ENCODE data around the gene ZNF385B.

ZNF385B gene

DNA sequence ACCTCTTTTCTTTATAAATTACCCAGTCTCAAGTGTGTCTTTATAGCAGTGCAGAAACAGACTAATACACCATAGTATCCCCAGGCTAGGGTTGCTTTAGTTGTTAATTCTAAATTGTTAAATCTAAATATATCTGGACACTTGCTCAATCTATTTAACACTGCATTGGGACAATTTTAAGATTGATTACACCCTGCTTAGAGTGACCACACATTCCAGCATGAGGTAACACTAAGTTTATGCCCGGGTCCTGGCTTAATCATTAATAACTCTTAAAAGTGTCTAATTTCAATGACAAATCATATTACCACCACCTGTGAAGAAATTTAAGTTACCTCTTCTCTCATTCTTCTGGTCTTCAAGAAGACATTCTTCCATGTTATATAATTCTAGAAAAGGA is 131.4 kb downstream of the ZNF385B start:
- no peak for DNase-seq

DNA sequence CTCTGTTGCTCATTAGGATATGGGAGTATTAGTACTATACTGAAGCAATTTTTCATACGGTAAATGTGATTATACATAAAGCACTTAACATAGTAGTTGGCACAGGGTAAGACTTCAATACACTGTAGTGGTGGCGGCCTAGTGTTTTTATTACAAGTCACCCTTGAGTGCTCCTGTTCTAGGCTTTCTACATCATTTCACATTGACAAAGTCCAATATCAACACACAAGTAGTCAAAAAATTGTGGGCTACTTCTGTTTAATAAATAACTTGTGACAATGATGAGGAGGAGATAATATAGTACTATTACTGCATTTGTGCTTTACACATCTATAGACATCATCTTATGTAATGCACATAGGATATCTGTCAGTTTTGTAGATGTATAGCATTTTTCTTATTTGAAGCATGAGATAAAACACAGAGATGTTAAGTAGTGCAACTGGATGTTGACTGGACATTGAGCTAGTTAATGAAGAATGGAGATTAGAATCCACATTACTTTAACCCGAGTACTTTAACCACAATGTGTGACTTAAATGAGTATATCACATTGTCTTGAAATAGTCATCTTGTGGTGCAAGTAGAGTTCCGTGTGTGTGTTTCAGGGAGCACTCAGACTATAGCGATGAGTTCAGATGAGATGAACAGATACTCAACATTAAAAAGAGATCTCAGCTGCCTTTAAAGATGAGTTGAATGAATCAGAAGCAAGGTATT is 134.8 kb downstream of the ZNF385B start:
- DNase-seq, result no peak

DNA sequence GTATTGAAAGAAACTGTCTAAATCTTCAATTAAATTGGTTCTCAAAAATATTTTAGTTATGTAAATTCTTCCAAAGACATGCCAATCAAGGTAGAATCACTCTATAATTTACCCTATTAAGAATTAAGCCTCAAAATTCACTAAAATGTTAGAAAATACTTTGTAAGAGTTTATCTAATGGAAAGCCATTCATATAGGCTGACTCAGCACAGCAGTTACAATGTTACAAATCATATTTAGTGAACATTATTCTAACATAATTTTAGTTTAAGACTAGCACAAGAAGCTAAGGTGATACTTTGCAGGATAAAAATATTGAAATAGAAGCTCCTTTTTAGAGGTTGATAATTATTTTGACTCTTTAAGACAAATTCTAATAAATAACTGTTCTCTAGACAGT is 137.0 kb downstream of the ZNF385B start:
- DNase-seq, result no peak

DNA sequence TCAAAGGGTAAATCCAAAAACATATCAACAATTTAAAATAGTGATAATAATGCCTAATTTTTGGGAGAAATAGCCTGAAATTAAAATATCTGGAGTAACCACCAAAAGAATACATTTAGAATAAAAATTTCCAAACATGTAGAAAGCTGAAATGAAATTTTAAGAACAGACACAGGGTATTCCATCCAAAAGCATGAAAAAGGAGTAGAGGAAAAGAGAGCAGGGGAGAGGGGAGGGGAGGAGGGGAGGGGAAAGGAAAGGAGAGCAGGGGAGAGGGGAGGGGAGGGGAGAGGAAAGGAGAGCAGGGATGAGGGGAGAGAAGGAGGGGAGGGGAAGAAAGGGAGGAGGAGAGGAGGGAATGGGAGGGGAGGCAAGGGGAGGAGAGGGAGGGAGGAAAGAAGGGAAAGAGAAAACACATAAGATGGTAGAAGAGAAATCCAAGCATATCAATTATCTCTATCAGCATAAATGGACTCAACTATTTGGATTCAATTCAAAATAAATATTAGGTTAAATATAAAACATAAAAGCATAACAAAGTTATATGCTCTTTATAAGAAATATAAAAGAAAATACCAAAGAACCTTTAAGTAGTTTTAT is 141.1 kb downstream of the ZNF385B start:
- no peak for DNase-seq

DNA sequence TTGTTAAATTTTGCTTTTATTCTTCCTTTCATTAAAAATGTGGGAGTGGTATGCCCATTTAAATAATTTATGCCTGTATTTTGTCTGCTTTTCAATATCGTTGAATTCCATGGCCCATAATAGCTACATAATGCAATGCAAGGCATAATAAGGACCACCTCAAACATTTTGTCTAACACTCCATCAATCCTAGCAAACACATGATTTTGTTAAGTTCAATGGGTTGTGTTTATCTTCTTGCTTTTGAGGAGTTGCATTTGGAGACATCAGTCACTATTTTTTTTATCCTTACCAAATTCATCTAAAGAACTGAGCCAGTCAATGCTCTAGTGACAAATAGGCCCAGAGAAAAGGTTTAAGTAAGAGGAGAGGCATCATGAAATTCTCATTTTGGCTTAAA is 145.5 kb downstream of the ZNF385B start:
- no peak for DNase-seq

DNA sequence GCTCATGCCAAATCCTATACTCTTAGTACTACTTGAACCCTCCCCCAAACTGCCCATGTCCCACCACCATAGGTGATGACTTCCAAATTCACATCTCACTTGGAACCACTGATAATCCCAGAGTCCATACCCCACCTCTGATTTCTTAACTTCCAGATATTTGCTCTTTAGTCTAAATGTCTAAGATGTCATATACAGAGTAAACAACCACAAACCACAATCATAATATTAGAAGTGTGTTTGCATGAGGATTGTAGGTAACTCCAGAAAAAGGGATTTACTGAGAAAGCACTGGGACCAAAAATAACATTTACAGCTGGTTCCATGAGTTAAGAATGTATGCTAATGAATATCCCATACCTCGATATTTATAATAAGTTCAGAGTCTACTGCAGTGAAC is 146.2 kb downstream of the ZNF385B start:
- no peak for DNase-seq

DNA sequence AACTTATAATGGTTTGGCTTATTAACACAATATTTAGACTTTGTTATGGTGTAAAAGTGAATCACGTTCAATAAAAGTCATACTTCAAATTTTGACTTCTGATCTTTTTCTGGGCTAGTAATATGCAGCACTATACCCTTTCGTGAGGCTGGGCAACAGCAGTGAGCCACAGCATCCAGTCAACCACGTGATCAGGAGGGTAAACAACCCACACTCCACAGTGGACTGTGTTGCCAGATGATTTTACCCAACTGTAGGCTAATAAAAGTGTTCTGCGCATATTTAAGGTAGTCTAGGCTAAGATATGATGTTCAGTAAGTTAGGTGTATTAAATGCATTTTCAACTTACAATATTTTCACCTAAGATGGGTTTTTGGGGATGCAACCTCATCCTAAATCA is 148.6 kb downstream of the ZNF385B start:
- DNase-seq, result no peak

DNA sequence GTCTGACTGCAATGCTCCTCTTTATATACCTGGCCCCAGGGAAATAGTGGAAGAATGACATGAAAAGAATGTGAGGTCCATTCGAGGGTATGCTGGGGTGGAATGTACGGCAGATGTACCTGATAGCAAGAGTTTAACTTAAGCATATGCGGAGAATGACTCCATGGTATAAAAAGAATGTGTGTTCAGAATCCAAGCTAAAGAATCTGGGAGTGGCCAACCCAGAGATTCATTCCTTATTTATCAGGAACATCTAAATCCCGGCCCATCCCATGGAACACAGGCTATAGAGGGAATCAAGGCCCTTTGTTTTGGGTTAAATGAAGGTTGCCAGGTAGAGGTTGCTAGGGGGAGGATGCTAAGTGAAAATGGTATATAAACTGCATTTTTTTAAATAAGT is 150.0 kb downstream of the ZNF385B start:
- no peak for DNase-seq

DNA sequence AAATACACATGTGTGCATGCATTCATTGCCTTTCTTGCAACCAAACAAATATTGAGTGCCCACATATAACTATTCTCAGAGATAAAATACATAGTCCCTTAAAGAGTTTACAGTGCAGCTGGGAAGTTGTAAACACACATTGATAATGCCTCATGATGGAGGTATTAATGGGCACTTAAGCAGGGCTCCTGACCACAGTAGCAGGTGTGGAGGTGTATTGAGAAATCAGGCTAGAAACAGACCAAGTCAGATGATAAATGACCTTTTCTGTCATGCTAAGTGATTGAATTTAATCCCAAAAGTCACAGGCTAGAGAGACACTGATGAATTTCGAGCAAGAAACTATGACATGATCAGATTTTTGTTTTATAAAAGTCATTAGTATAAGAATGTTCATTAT is 157.7 kb downstream of the ZNF385B start:
- DNase-seq, result no peak

DNA sequence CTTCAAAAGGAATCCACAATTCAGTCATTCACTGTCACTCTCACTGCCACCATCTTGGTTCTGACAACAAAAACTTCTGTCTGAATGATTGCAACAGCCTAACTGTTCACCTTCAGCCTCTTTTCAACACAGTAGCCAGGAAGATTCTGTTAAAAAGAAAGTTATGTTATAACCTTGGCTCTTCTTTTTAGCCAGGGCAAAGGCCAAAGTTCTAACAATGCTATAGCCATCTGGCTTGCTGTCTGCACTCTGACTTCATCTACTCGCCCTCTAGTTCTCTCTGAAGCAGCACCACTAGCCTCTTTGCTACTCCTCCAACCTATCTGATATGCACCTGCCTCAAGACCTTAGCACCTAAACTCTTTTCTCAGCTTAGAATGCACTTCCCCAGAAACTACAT is 158.5 kb downstream of the ZNF385B start:
- no peak for DNase-seq

DNA sequence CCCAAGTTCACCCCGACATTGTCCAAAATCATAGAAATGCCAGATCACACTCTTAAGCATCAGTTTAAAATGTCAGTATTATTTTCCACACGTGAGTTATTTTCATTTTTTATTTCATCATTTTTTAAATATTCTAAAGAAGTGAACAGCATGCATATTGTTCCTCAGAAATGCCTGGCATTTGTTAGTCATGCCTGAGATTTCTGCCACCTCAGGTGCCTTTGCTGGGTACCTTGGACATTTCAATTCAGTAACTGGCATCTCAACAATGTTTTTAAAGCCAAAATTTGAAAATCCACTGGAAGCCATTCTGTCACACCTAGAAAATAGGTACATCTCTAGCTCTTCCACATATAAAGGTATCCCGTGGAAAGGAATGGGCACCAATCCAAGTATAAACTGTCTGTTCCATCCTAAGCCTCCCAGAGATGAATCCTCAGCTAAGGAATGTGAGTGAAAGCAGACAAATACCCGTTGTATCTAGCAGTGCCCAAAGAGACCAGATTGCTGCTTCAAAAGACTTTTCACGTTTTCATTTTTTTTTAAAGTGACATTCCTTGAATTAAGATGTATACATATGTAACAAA is 159.8 kb downstream of the ZNF385B start:
- no peak for DNase-seq

DNA sequence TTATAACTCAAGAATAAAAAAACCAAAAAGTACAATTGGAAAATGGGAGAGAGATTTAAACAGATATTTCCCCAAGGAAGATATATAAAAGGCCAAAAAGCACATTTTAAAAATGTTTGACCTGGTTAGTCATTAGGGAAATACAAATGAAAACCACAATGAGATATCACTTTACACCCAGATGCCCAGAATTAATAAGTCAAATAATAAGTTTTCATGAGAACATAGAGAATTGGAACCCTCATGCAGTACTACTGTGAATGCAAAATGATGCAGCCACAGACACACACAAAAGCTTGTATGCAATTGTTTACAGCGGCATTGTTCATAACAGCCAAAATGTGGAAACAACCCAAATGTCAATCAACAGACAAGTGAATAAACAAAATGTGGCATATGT is 165.9 kb downstream of the ZNF385B start:
- no peak for DNase-seq

DNA sequence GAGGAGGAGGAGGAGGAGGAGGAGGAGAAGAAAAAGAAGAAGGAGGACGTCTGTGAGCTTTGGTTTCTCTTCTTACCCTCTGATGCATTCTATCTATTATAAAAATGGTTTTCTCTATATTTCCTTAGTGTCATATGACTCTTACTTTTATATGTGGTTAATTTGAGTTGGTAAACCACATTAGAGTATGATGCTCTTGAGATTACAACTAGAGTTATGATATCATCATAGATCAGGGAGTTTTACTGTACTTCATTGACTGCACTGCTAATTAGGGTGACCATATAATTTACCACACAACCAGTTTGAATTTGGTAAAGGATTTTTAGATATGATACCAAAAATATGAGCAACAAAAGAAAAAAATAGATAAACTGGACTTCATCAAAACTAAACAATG is 166.4 kb downstream of the ZNF385B start:
- DNase-seq, result no peak

DNA sequence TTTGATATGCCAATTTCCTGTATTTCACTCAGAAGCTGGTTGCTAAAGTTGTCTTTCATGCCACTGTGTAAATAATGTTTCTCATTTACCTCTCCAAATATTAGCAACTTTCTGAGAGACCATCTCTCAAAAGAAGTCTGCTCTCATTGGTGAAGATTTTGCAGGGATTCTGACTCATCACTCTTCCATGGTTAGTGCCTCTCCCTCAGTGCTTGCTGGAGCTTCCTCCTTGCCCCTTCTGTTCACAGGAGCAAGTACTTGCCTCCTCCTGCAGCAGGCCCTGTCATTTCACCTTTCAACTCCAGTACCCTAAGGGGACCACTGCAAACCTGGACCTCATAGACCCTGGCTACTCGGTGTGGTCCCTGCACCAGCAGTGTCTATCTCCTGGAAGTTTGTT is 168.8 kb downstream of the ZNF385B start:
- no peak for DNase-seq

DNA sequence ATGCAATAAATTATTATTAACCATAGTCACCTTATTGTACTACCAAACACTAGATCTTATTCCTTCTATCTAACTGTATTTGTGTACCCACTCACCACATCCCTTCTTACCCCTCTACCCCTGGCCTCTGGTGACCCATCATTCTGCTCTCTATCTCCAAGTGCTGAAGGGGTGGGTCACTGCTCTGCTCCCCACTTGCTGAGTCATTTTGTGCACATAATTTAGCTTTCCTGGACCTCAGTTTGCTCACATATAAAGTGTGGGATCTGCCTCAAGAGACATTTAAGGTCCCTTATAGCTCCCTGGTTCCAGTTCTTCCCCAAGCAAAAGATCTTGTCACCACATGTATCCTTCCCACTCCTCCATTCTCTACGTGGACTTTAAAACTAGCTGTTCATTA is 169.4 kb downstream of the ZNF385B start:
- DNase-seq, result no peak

DNA sequence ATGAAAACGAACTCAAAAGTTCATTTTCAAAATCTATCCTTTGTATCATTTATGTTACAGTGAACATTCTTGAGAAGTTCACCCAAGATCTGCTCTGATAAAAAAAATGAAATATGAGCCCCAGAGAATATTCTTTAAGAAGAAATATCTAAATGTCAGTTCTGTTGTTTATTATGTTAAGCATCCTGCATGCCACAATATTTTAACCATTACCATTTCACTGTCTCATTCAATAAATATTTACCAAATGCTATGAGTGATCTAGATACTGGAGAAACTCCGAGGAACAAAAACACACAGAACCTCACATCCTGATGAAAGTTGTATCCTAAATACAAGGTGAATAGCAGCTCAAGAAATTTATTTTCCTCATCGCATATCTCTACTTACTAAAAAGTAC is 170.2 kb downstream of the ZNF385B start:
- DNase-seq, result no peak

DNA sequence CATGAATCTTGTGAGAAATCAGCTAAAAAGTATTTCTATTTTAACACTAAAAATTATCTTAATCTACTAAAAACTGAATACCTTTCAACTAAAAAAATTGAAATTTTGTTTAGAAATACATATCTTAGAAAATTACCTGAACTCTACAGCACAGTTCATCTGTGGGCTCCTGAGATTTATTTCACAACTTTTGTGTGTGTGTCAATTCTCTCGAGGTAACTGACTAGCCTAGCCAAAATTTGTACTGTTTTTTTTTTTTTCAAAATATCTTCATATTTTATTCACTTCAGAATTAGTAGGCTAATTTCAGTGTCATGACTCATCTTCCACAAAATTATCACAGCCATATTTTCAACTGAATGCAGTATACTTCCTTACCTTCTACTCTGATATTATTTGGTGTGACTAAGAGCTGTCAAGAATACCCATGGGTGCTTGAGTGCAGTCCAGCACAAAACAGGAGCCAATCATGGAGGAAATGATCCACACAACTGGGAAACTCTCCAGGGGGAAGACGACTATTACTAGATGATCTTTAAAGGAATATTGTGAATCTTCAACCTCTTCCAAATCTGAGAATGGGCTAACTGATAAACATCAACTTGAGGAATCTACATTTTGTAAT is 174.6 kb downstream of the ZNF385B start:
- no peak for DNase-seq

DNA sequence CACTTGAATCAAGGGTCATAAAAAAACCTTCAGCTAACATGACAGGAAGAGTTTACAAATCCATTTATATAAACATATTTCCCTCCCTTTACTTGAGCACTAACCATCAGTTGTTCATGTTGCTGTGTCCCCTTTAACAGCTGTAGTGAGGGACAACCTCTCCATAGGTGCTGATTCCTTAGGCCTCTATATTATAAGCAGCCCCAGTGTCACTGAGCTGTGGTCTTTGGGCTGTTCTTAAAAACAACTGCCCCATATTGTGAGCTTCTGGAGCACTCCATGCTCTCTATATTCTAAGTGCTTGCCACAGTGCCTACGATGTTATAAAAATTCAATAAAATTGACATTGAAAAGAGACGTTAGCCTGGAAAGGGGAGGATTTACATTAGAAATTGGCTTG is 175.3 kb downstream of the ZNF385B start:
- DNase-seq, result no peak

DNA sequence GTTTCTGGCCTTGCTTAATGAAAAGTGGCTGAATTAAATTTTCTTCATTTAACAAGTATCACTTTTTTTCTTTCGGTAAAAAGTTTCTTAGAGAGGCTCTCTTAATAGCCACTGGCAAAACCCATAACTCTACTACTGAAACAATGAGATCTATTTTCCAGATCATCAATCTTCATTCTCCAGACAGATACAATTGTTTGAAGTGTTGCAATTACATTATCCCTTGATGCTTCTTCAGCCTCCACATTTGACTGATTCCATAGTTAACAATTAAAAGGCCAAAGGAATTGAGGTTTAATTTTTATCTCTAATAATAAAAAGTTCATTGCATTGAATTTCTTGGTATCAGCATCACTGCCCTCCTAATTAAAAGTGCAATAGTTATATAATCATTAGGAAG is 176.3 kb downstream of the ZNF385B start:
- DNase-seq, result no peak

DNA sequence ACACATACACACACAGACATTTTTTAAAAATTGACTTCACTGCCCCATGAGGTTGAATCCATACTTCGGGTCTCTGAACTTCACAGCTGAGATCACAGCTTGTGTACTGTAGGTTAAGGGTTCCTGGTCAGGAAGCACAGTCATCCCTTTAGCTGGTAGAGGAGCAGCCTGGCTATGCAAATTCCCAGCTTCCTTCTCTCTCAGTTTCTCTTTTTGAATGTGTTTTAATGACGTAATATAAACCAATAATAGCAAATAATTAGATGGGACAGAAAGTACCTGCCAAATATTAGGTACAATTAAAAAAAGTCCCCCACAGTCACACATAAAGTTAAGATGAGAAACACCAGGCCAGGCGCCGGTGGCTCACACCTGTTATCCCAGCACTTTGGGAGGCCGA is 178.7 kb downstream of the ZNF385B start:
- DNase-seq, result no peak

DNA sequence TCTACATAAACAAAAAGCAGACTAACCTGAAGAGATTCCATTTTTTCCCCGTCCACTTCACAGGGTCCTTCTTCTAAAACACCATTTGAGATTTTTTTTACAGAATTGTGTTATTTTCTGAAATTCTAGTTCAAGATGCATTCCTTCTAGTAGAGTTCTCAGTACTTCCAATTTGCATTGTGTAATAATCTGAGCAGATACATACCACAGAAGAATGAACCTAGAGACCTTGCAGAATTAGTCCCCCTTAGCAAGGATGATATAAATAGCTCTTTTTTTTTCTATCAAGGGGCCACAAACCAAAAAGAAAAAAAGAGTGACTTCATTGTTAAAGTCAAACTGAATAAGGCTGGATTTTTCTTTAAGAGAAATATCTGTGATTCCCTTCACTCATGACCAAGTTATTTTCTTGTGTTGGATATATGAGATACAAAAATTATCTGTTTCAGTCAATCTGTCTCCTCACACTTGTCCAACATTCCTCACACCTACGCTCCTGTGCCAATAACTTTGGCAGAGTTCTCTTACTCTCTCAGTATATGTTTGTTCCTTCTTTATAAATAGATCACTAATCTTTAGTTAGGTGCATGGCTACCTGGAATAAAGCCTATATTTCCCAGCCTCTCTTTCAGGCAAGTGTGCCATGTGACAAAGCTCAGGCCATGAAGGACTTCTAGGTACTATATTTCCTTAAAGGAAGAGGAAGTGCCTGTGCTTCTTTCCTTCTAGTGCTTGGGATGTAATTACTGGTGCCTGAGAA is 183.5 kb downstream of the ZNF385B start:
- no peak for DNase-seq

DNA sequence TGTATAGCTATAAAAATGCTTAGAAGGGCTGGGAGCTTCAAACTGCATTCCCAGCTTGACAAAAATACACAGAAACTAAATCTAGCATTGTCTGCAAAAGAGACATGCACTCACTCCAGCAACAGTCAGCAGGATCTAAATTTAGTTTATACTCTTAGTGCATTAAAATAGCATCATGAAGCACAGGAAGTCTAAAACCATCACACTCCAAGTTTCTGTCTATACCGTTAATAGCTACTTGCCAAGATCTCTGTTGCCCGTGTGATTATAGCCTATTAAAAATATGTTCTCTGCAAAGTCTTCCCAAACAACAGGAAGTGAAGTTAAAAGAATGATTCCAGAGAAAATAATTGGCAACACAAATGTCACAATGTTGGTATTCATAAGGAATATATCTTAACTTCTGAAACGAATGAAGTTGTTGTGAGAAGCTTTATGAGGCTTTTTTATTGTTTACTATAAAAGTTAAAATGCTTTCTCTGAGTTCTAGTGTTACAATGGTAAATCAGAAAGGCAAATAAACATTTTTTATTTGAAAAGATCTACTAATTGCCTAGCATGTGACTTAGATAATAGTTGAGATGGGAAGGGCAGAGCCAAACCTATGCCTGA is 184.2 kb downstream of the ZNF385B start:
- DNase-seq, result no peak

DNA sequence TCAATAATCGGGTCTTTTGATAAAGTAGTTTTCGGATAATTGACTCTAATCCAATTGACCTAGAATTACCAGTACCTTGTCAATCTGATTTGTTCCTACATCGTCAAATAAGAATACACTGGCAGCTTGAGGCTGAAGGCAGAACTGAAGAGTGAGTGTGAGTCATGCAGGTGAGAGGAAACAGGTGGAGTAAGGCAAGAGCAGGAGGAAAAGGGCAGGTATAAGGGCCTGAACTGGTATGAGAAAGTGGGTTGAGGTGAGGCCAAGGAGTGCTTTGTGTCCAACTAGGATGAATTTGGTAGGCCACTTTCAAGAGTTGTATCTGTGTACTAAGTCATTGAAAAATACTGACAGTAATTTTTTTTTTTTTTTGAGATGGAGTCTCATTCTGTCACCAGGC is 186.0 kb downstream of the ZNF385B start:
- no peak for DNase-seq
